HG03342 (cell line): Measurements from ENCODE around the gene NDOR1.
A peak's percentile ranks its signal among the peaks of the same experiment; 100 is the strongest.

Experiments
- ATAC-seq: cut with Tn5 transposase; IDR thresholded peaks from one replicate; pipeline ENCODE4 v1.9.1; 2021; ENCODE audit warnings: mild to moderate bottlenecking, moderate library complexity; ENCODE audit not compliant: unreplicated experiment

The NDOR1 gene

GRCh38 chr9:137218754-137219271 lies 13.3 kb downstream of the NDOR1 start:
- no peak for ATAC-seq

GRCh38 chr9:137219757-137220316 lies 14.3 kb downstream of the NDOR1 start:
- ATAC-seq: no peak

GRCh38 chr9:137220317-137221094 lies 15.0 kb downstream of the NDOR1 start:
- ATAC-seq: no peak

DNA sequence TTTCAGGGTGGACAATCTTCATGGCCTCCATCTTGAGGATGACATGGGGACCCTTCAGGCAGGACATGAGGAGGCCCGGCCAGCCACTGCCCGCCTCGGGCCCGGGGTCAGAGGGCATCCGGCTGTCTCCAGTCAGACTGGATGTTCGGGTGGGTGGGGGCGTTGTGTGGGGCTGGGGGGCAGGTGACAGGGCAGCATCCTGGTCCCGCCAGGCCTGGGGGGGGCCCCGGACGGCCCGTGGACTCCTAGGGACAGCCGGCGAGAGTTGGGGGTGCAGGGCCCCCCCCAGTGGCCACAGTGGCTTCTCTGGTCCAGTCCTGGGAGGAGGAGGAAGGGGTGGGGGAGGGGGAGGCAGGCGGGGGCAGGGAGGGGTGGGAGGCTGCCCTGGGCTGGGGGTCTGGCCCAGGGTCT lies 15.6 kb downstream of the NDOR1 start:
- ATAC-seq: no peak

GRCh38 chr9:137221506-137222111 lies 16.1 kb downstream of the NDOR1 start:
- ATAC-seq: no peak

DNA sequence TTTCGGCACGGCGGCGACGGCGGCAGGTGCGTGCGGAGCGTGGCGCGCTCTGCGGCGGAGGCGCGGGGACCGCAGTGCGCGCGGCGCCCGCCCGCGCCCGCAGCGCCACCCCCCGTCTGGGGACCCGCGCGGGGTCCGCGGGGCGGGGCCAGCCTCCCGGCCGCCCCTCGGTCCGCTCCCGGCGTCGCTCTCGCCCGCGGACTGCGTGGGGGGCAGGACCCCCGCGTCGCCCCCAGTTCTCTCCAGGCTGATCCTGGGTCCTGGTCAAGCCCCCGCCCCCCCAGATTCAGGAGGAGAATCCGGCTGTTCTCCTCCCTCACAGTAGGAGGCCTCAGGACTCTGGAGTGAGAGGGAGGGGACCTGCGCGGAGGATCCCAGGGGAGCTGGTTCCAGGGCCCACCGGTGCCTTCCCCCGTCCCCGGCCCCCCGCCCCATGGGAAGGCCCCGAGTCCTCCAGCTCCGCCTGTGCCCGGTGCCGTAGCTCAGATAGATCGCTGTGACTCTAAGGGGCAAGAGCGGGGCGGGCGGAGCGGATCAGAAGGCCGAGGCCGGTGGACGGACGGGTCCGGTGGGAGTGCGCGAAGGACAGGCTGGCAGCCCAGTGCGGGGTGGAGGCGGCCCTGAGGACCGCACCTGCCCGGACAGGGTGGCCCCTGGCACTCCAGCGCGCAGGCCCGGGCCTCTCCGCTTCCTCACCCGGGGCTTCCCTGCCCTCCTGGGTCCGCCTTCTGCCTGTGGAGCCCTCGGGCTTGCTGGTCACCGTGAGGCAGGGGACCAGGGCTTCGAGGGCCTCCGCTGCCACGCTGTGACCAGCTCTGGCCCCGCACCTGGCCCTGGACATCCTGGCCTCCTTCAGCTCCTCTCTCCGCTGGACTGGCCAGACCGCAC lies 16.9 kb downstream of the NDOR1 start, which contains the start of gene RNF208:
Gene RNF208 (minus strand): TSS at position 51 of the 888 bp plus-strand sequence. CDS start 1,028 bp downstream, outside the sequence.
- peak; percentile 3 for ATAC-seq

- ATAC-seq: peak; percentile 71
Measured at GRCh38 chr9:137223078-137223970, 17.8 kb downstream of the NDOR1 start.

DNA sequence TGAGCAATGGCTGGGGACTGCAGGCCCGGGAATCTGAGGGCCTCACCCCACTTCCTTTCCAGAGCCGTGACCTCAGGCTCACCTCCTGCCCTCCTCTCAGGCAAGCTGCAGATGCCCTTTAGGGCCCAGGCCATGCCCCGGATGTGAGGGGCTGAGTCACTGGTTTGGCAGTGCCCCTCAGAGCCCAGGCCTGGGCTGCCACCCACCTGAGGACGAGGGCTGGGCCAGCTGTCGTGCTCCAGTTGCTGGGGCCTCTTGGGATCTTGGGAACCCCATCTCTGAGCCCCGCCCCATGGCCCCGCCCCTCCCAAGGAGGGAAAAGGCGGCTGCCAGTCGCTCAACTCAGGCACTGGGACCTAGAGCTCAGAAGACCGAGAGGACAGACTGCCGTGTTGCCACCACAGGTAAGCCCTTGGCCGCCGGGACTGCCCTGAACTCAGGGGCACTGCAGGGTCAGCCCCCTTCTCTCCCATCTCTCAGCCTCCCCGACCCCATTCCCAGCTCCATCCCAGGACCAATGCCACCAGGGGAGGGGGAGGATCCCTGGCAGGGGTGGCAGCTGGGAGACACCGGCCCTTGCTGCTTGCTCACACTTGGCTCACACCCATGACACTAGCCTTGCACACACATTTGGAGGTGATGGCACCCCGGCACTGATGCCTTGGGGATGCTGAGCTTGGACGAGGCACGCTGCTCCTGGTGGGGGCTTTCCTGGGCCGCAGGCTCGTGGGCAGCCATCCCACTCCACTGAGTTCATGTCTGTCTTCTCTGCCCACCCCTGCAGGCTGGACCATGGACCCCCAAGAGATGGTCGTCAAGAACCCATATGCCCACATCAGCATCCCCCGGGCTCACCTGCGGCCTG lies 19.6 kb downstream of the NDOR1 start, which contains the start of gene CYSRT1:
Gene CYSRT1 (plus strand): TSS at position 345 of the 865 bp plus-strand sequence. CDS start 448 bp downstream, at position 793.
- no peak for ATAC-seq

GRCh38 chr9:137225699-137226331 lies 20.3 kb downstream of the NDOR1 start:
- no peak for ATAC-seq

DNA sequence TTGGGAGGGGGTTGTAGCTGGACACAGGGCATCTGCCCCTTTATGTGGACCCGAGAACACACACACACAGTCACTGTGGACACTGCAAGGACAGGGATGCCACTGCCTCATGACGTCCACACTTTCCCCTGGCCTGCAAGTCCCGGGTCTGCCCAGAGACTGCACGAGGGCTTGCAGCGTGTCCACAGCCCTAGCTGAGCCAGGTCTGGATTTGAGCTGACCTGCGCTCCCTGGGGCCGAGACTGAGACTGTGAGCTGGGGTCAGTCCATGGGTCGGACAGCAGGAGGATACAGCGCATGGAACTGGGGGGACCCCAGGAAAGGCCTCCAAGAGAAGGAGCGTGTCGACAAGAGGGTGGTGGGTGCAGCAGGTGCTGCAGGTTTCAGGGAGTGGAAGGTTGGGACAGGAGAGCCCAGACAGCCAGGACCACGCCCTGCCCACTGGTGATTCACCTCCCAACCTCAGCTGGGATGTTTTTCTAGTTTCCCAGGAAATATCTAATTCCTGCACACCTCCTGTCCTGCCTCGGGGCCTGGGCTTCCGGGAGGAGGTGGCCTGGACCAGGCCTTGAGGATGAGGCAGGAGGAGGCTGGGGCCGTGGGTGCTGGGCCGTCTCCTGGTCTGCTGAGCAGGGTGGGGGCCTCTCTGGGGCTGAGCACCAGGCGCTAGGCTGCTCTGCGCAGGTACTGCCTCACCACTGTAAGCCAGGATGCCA lies 21.0 kb downstream of the NDOR1 start:
- no peak for ATAC-seq

GRCh38 chr9:137227054-137227852 lies 21.8 kb downstream of the NDOR1 start, which contains the start of gene RNF224:
Gene RNF224, plus strand, starts transcription at chr9:137227502. Its CDS starts 834 bp downstream, at chr9:137228336.
- no peak for ATAC-seq

- no peak for ATAC-seq
Measured at GRCh38 chr9:137227853-137228505, 22.5 kb downstream of the NDOR1 start.

- ATAC-seq: no peak
Measured at GRCh38 chr9:137228506-137228967, 23.0 kb downstream of the NDOR1 start.

DNA sequence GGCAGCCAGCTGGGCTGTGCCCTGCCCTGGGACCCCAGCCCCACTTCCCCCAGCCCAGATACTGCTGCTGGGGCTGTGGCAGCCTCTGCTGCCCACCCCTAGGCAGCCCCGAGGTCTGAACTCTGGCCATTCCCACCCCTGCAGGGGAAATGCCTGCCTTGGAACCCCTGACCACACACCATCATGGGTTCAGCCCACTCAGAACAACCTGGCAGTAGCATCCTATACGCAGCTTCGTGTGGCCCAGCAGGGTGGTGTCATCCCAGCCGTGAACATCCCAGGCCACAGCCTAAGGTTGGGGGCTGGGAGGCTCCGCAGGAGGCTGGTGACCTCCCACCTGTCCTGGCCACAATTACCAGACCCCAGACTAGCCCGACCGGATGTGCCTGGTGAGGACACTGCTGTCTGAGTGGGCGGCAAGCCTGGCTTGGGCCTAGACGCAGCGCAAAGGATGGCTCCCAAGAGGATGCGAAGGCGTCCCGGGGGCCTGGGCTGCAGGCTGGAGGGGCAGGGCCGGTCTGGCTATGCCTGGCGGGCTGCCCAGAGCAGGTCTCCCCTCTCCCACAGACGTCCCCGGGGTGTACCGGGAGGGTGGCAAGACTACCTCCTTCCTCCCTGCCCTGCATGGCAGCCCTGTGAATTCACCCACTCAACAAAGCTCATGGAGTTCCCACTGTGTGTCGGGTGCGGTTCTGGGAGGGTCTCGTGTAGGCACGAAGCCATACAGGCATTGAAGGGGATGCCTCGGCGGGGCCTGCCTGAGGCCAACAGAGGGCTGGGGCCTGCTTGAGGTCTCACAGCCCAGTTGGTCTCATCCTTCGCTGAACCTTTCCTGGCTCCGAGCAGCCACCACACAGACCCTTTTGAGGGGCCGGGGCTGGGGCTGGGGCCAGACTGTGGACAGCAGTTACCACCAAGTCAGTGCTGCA lies 23.7 kb downstream of the NDOR1 start:
- no peak for ATAC-seq
